Adrenal gland (tissue), 5 donors: ENCODE measurements around the gene PERCC1.

Source experiments
- POLR2A ChIP-seq, 2 donors: fragments of 450-650 bp; IDR thresholded peaks; one replicate each; pipeline ENCODE4 v1.6.1; 2017; ENCODE audit warnings: antibody characterized with exemption in 2 of 2, mild to moderate bottlenecking in 2 of 2, moderate library complexity in 1 of 2
- TF ChIP-seq, protein P1 (sequence below), 6 experiments: fragments of 450-650 bp in 4 of 6; fragments of 200-600 bp in 2 of 6; sonication (generic) in 1 of 6; IDR thresholded peaks; 1 replicate in 5 of 6; 2 replicates in 1 of 6; pipeline versions ENCODE4 v1.5.1 to v1.8.0; 2016 to 2021; ENCODE audit warnings: antibody characterized with exemption in 6 of 6, mild to moderate bottlenecking in 2 of 6, moderate library complexity in 1 of 6
- donor health status: DM: no; HTN: no; CAD: no.

DNA sequence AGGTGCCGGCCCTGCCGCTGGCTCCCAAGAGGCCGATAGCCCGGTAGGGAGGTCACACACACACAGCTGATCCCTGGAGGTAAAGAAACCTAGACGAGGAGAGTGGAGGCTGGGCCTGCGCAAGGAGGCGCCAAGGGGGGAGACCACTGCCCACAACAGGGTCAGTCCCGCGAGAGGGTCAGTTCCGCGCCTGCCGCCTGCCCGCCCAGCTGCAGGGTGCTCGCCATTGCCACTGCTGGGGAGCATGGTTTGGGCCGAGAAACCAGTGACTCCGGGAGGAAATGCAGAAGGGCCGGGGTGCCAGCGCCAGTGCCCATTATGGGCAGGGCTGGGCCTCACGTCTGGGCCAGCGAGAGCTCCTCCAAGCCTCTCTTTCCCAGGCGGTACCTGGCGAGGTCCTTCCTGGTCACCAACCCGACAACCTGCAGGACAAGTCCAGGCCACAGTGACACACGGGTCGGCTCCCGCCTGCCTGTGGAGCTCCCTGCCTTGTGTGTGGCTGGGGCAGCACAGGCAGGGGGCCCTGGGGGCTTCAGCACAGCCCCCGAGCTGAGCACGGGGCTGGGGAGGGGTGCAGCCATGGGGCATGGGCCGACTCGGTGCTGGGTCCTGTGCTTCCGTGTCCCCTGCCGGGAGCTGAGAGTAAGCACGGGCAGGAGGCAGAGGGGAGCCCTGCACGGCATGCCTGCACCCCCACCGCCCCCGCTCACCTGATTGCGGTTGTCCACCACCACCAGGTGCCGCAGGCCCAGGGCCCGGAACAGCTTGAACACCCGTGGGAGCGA lies 15.6 kb downstream of the PERCC1 start:
- TF ChIP-seq, protein P1, sequence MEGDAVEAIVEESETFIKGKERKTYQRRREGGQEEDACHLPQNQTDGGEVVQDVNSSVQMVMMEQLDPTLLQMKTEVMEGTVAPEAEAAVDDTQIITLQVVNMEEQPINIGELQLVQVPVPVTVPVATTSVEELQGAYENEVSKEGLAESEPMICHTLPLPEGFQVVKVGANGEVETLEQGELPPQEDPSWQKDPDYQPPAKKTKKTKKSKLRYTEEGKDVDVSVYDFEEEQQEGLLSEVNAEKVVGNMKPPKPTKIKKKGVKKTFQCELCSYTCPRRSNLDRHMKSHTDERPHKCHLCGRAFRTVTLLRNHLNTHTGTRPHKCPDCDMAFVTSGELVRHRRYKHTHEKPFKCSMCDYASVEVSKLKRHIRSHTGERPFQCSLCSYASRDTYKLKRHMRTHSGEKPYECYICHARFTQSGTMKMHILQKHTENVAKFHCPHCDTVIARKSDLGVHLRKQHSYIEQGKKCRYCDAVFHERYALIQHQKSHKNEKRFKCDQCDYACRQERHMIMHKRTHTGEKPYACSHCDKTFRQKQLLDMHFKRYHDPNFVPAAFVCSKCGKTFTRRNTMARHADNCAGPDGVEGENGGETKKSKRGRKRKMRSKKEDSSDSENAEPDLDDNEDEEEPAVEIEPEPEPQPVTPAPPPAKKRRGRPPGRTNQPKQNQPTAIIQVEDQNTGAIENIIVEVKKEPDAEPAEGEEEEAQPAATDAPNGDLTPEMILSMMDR (IDR thresholded peaks at IDR 0.05), result no peak
- TF ChIP-seq POLR2A (IDR thresholded peaks at IDR 0.05), result no peak
